DMS53 treated with DMSO at 0.1 percent for 48 hours (cell line): ENCODE results near the gene FBXO41.

Source experiments
- DNase-seq: peaks from one replicate; lab custom pipeline; 2025; ENCODE audit not compliant: unreplicated experiment; lab: John Stamatoyannopoulos, UW

The FBXO41 gene

GRCh38 chr2:73289304-73289703 lies 5.0 kb upstream of the FBXO41 start:
- DNase-seq: no peak

GRCh38 chr2:73286134-73286655 lies 1.9 kb upstream of the FBXO41 start:
- no peak for DNase-seq

- no peak for DNase-seq
Observed at GRCh38 chr2:73285159-73285739, 971 bp upstream of the FBXO41 start.

- no peak for DNase-seq
Observed at GRCh38 chr2:73283545-73284295, 558 bp downstream of the FBXO41 start.

GRCh38 chr2:73282924-73283544 lies 1.2 kb downstream of the FBXO41 start:
- no peak for DNase-seq

GRCh38 chr2:73281244-73281643 lies 3.0 kb downstream of the FBXO41 start:
- no peak for DNase-seq

GRCh38 chr2:73279852-73280251 lies 4.4 kb downstream of the FBXO41 start:
- no peak for DNase-seq

- DNase-seq: no peak
Observed at GRCh38 chr2:73272270-73272669, 12.0 kb downstream of the FBXO41 start.

- no peak for DNase-seq
Observed at GRCh38 chr2:73269686-73270465, 14.4 kb downstream of the FBXO41 start.

GRCh38 chr2:73268830-73269685 lies 15.2 kb downstream of the FBXO41 start:
- DNase-seq: peak; percentile 83

GRCh38 chr2:73268366-73268829 lies 15.9 kb downstream of the FBXO41 start:
- DNase-seq: peak; percentile 41

GRCh38 chr2:73267008-73267407 lies 17.3 kb downstream of the FBXO41 start:
- no peak for DNase-seq

- no peak for DNase-seq
Observed at GRCh38 chr2:73266061-73266901, 18.0 kb downstream of the FBXO41 start.

- DNase-seq: no peak
Observed at GRCh38 chr2:73265298-73266060, 18.8 kb downstream of the FBXO41 start.

- no peak for DNase-seq
Observed at GRCh38 chr2:73264783-73265182, 19.5 kb downstream of the FBXO41 start.

GRCh38 chr2:73264332-73264606 lies 20.0 kb downstream of the FBXO41 start:
- DNase-seq: no peak

- DNase-seq: no peak
Observed at GRCh38 chr2:73263540-73264331, 20.5 kb downstream of the FBXO41 start.
